GM12892 (cell line): ENCODE results near the gene OAF.

Experiments used
- POLR2A ChIP-seq: IDR thresholded peaks from 2 replicates; pipeline ENCODE4 v1.6.1; 2011; ENCODE audit warnings: low read depth, low read length, control low read depth
- POLR2AphosphoS5 ChIP-seq: IDR thresholded peaks from 2 replicates; pipeline ENCODE4 v1.6.1; 2011; ENCODE audit warnings: low read depth, low read length, control low read depth

DNA sequence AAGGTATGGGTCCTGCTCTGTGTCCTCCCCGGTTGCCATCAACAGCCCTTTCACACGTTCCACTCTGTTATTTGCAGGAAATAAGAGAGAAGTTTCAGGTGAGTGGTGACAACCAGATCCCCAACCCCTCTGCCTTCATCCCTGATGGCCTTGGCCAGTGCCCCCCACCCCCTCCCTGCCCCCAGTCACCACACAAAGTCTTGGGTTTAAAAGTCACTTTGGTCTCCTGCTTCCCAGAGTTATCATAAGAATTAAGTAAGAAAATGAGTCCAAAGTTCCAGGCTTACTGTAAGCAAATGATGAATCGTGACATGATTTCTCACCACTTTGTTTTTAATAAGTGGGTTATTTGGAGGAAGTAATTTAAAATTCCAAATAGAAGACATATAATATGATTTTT is 9.2 kb upstream of the OAF start:
- TF ChIP-seq POLR2A (no peak), POLR2AphosphoS5 (no peak)
